Gastroesophageal sphincter (tissue), 4 donors: ENCODE measurements around the gene GALNT17. TPM values are rescaled to one million over a fixed set of nuclear protein-coding genes. Genes with fewer than 3 reads are reported as not detected.

Experiments used
- ATAC-seq: fragments of 150-250 bp; one replicate; pipeline ENCODE4 v1.9.1; 2016; ENCODE audit warnings: mild to moderate bottlenecking, moderate library complexity
- H3K27ac ChIP-seq, 4 donors: fragments of 200-600 bp; sonication (generic) in 3 of 4; 1 replicate in 3 of 4; 2 replicates in 1 of 4; pipeline ENCODE4 v1.5.1; 2016 to 2019
- H3K27me3 ChIP-seq: fragments of 200-600 bp; sonication (generic); one replicate; pipeline ENCODE4 v1.5.1; 2019
- H3K36me3 ChIP-seq, 2 donors: fragments of 200-600 bp; sonication (generic); one replicate each; pipeline ENCODE4 v1.5.1; 2019; ENCODE audit warnings: control low read depth in 1 of 2
- H3K4me1 ChIP-seq, 3 donors: fragments of 200-600 bp; sonication (generic); 1 replicate in 2 of 3; 2 replicates in 1 of 3; pipeline ENCODE4 v1.5.1; 2016 to 2019; ENCODE audit warnings: control low read depth in 2 of 3
- H3K4me3 ChIP-seq, 2 donors: fragments of 200-600 bp; sonication (generic); one replicate each; pipeline ENCODE4 v1.5.1; 2019; ENCODE audit warnings: mild to moderate bottlenecking in 1 of 2, moderate library complexity in 1 of 2
- H3K9me3 ChIP-seq, 3 donors: fragments of 200-600 bp; sonication (generic); one replicate each; pipeline ENCODE4 v1.5.1; 2017 to 2019; ENCODE audit warnings: control low read depth in 2 of 3
- CTCF ChIP-seq, 4 experiments: fragments of 200-600 bp in 2 of 4; fragments of 450-650 bp in 2 of 4; sonication (generic) in 1 of 4; IDR thresholded peaks; one replicate each; pipeline ENCODE4 v1.5.1; 2017 to 2019; ENCODE audit warnings: antibody characterized with exemption in 4 of 4, mild to moderate bottlenecking in 2 of 4, moderate library complexity in 2 of 4
- EP300 ChIP-seq: sonication (generic); formaldehyde crosslinking; IDR thresholded peaks from one replicate; pipeline ENCODE4 v1.6.1; 2017; ENCODE audit warnings: antibody characterized with exemption, mild to moderate bottlenecking
- POLR2A ChIP-seq, 2 donors: fragments of 450-650 bp; IDR thresholded peaks; one replicate each; pipeline ENCODE4 v1.6.1; 2017; ENCODE audit warnings: antibody characterized with exemption in 2 of 2, mild to moderate bottlenecking in 2 of 2, moderate library complexity in 1 of 2
- POLR2AphosphoS5 ChIP-seq: sonication (generic); formaldehyde crosslinking; IDR thresholded peaks from one replicate; pipeline ENCODE4 v1.6.1; 2017; ENCODE audit warnings: antibody characterized with exemption
- WGBS, 2 donors: methylation state at CpG; one replicate each; pipeline ENCODE4 v1.1.5; 2018; ENCODE audit warnings: low coverage in 1 of 2; 5-methylcytosine and 5-hydroxymethylcytosine counted together
- total RNA-seq, 4 donors: library from RNA; depleted of rRNA; stranded (reverse); fragments of >200 nt; gene quantifications; one replicate each; pipeline ENCODE4 v1.1.0, GENCODE V29; 2016

Gene GALNT17
- total RNA-seq, 4 donors from 2014 or later, result 16.7 to 93.2 (median 34.8) TPM

DNA sequence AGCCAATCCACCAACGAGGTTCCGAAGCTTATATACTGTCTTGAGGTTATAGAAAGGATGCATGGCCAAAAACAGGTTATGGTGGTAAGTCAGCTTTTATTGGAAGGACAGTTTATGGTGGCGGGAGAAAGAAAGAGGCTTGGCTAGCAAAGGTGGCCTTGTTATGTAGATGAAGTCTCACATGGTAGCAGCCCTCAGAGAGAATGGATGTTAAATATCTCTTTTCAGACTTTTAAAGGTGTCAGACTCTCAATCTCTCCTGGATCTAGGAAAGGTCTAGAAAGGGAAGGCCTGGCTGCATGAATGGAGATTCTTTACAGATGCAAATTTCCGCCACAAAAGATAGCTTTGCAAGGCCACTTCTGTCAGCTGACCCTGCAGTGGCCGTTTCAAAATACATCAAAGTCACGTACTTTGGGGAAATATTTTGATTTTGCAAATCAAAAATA is 333.8 kb downstream of the GALNT17 start:
- H3K4me3 ChIP-seq, result no peak overlapping the region
- H3K27ac ChIP-seq, result no peak overlapping the region
- WGBS, 2 donors, result 69 to 81% methylated on average over 5 to 6 of the region's 6 CpGs
- H3K27me3 ChIP-seq, result no peaks in the 10 kb centered on the region
- H3K9me3 ChIP-seq, result no peaks in the 10 kb centered on the region
- H3K4me1 ChIP-seq, result no peaks in the 10 kb centered on the region
- TF ChIP-seq POLR2AphosphoS5 (no peak), POLR2A (IDR thresholded peaks at IDR 0.05) (no peak), EP300 (no peak), CTCF (IDR thresholded peaks at IDR 0.05) (no peak)
- no peaks in the 10 kb centered on the region for H3K36me3 ChIP-seq
- ATAC-seq, result no peak

- ATAC-seq, result no peak
- WGBS, 2 donors, result 70 to 88% methylated on average over 4 to 5 of the region's 5 CpGs
- H3K4me3 ChIP-seq, result no peak overlapping the region
- TF ChIP-seq CTCF (IDR thresholded peaks at IDR 0.05) (no peak), EP300 (no peak), POLR2A (IDR thresholded peaks at IDR 0.05) (no peak), POLR2AphosphoS5 (no peak)
- no peak overlapping the region for H3K27ac ChIP-seq
- no peaks in the 10 kb centered on the region for H3K27me3 ChIP-seq
- no peaks in the 10 kb centered on the region for H3K9me3 ChIP-seq
- no peaks in the 10 kb centered on the region for H3K4me1 ChIP-seq
- no peaks in the 10 kb centered on the region for H3K36me3 ChIP-seq
Observed at GRCh38 chr7:71466448-71467145, 334.7 kb downstream of the GALNT17 start.

- WGBS, 2 donors, result 64 to 66% methylated on average over 5 to 6 of the region's 6 CpGs
- Histone ChIP-seq H3K4me3 (no peak overlapping the region), H3K27ac (no peak overlapping the region), H3K4me1 (no peaks in the 10 kb centered on the region), H3K27me3 (no peaks in the 10 kb centered on the region), H3K9me3 (peaks cover 0 to 12% (median 0%) of the 10 kb centered on the region in 3 donors), H3K36me3 (no peaks in the 10 kb centered on the region)
- ATAC-seq, result no peak
- TF ChIP-seq POLR2A (IDR thresholded peaks at IDR 0.05) (no peak), CTCF (IDR thresholded peaks at IDR 0.05) (no peak), POLR2AphosphoS5 (no peak), EP300 (no peak)
Observed at GRCh38 chr7:71470326-71470725, 338.4 kb downstream of the GALNT17 start.

- Histone ChIP-seq H3K36me3 (no peaks in the 10 kb centered on the region), H3K9me3 (peaks cover 0 to 12% (median 0%) of the 10 kb centered on the region in 3 donors), H3K4me3 (no peak overlapping the region), H3K4me1 (no peaks in the 10 kb centered on the region), H3K27ac (no peak overlapping the region), H3K27me3 (no peaks in the 10 kb centered on the region)
- no peak for TF ChIP-seq EP300
- no peak for TF ChIP-seq POLR2AphosphoS5
- no peak for TF ChIP-seq POLR2A (IDR thresholded peaks at IDR 0.05)
- TF ChIP-seq CTCF (IDR thresholded peaks at IDR 0.05), result no peak
- WGBS, 2 donors, result 46 to 60% methylated on average over 1 of the region's 1 CpG
- no peak for ATAC-seq
Observed at GRCh38 chr7:71470830-71471229, 338.9 kb downstream of the GALNT17 start.

- H3K4me1 ChIP-seq, result no peaks in the 10 kb centered on the region
- peaks cover 0 to 12% (median 0%) of the 10 kb centered on the region in 3 donors for H3K9me3 ChIP-seq
- TF ChIP-seq CTCF (IDR thresholded peaks at IDR 0.05) (no peak), POLR2AphosphoS5 (no peak), EP300 (no peak), POLR2A (IDR thresholded peaks at IDR 0.05) (no peak)
- no peak overlapping the region for H3K4me3 ChIP-seq
- WGBS, 2 donors, result 76 to 91% methylated on average over 2 of the region's 2 CpGs
- H3K36me3 ChIP-seq, result no peaks in the 10 kb centered on the region
- no peak for ATAC-seq
- no peak overlapping the region for H3K27ac ChIP-seq
- no peaks in the 10 kb centered on the region for H3K27me3 ChIP-seq
Observed at GRCh38 chr7:71472962-71473361, 341.0 kb downstream of the GALNT17 start.
